ENCODE measurements around the gene SNX9. TPM values are rescaled to one million over a fixed set of nuclear protein-coding genes. Genes with fewer than 3 reads are reported as not detected.
"Not testable (repeated sequence)": the region's sequence is repeated elsewhere in the genome, so short reads cannot be mapped to it uniquely, and the experiment has no call there.

Gene SNX9
- total RNA-seq, 1 donor from 2014 or later, result 65.0 TPM

GRCh38 chr6:157966589-157966977 is 143.5 kb downstream of the SNX9 start:
- H3K36me3 Mint-ChIP-seq (ENCODE audit: unreplicated experiment), result no peaks in the 10 kb centered on the region
- no peaks in the 10 kb centered on the region for H3K9me3 Mint-ChIP-seq (ENCODE audit: unreplicated experiment)
- H3K27ac Mint-ChIP-seq (ENCODE audit: unreplicated experiment), result no peak overlapping the region
- no peak for DNase-seq (ENCODE audit: extremely low spot score, unreplicated experiment)
- no peaks in the 10 kb centered on the region for H3K27me3 Mint-ChIP-seq (ENCODE audit: unreplicated experiment)
- TF ChIP-seq CTCF (IDR thresholded peaks at IDR 0.05), result no peak
- peaks cover 35% of the 10 kb centered on the region for H3K4me1 Mint-ChIP-seq (ENCODE audit: unreplicated experiment)
- no peak overlapping the region for H3K4me3 Mint-ChIP-seq (ENCODE audit: unreplicated experiment)

- Mint-ChIP-seq H3K9me3 (ENCODE audit: unreplicated experiment) (no peaks in the 10 kb centered on the region), H3K27ac (ENCODE audit: unreplicated experiment) (no peak overlapping the region), H3K27me3 (ENCODE audit: unreplicated experiment) (no peaks in the 10 kb centered on the region), H3K4me3 (ENCODE audit: unreplicated experiment) (no peak overlapping the region), H3K36me3 (ENCODE audit: unreplicated experiment) (no peaks in the 10 kb centered on the region), H3K4me1 (ENCODE audit: unreplicated experiment) (peaks cover 31% of the 10 kb centered on the region)
- no peak for DNase-seq (ENCODE audit: extremely low spot score, unreplicated experiment)
- no peak for TF ChIP-seq CTCF (IDR thresholded peaks at IDR 0.05)
These were observed 144.0 kb downstream of the SNX9 start for GRCh38 chr6:157967020-157967419.

- no peak overlapping the region for H3K27ac Mint-ChIP-seq (ENCODE audit: unreplicated experiment)
- no peak for TF ChIP-seq CTCF (IDR thresholded peaks at IDR 0.05)
- DNase-seq (ENCODE audit: extremely low spot score, unreplicated experiment), result no peak
- no peaks in the 10 kb centered on the region for H3K27me3 Mint-ChIP-seq (ENCODE audit: unreplicated experiment)
- H3K36me3 Mint-ChIP-seq (ENCODE audit: unreplicated experiment), result no peaks in the 10 kb centered on the region
- H3K9me3 Mint-ChIP-seq (ENCODE audit: unreplicated experiment), result no peaks in the 10 kb centered on the region
- H3K4me1 Mint-ChIP-seq (ENCODE audit: unreplicated experiment), result peaks cover 26% of the 10 kb centered on the region
- H3K4me3 Mint-ChIP-seq (ENCODE audit: unreplicated experiment), result no peak overlapping the region
These were observed 144.4 kb downstream of the SNX9 start for GRCh38 chr6:157967486-157967885.

GRCh38 chr6:157972177-157972576 is 149.1 kb downstream of the SNX9 start:
- not testable (repeated sequence) for H3K9me3 Mint-ChIP-seq (ENCODE audit: unreplicated experiment); H3K4me3 Mint-ChIP-seq (ENCODE audit: unreplicated experiment); H3K27me3 Mint-ChIP-seq (ENCODE audit: unreplicated experiment); DNase-seq (ENCODE audit: extremely low spot score, unreplicated experiment); H3K36me3 Mint-ChIP-seq (ENCODE audit: unreplicated experiment); H3K27ac Mint-ChIP-seq (ENCODE audit: unreplicated experiment)
- peaks cover 20% of the 10 kb centered on the region for H3K4me1 Mint-ChIP-seq (ENCODE audit: unreplicated experiment)

GRCh38 chr6:157974341-157974894 is 151.4 kb downstream of the SNX9 start:
- Mint-ChIP-seq H3K27ac (ENCODE audit: unreplicated experiment) (peak overlapping the region; percentile 3), H3K9me3 (ENCODE audit: unreplicated experiment) (no peaks in the 10 kb centered on the region), H3K4me3 (ENCODE audit: unreplicated experiment) (no peak overlapping the region), H3K27me3 (ENCODE audit: unreplicated experiment) (no peaks in the 10 kb centered on the region), H3K36me3 (ENCODE audit: unreplicated experiment) (no peaks in the 10 kb centered on the region), H3K4me1 (ENCODE audit: unreplicated experiment) (peaks cover 13% of the 10 kb centered on the region)
- no peak for DNase-seq (ENCODE audit: extremely low spot score, unreplicated experiment)
- no peak for TF ChIP-seq CTCF (IDR thresholded peaks at IDR 0.05)

- peaks cover 13% of the 10 kb centered on the region for H3K4me1 Mint-ChIP-seq (ENCODE audit: unreplicated experiment)
- no peaks in the 10 kb centered on the region for H3K9me3 Mint-ChIP-seq (ENCODE audit: unreplicated experiment)
- no peaks in the 10 kb centered on the region for H3K27me3 Mint-ChIP-seq (ENCODE audit: unreplicated experiment)
- H3K36me3 Mint-ChIP-seq (ENCODE audit: unreplicated experiment), result no peaks in the 10 kb centered on the region
- no peak for TF ChIP-seq CTCF (IDR thresholded peaks at IDR 0.05)
- DNase-seq (ENCODE audit: extremely low spot score, unreplicated experiment), result no peak
- H3K27ac Mint-ChIP-seq (ENCODE audit: unreplicated experiment), result peak overlapping the region; percentile 13
- H3K4me3 Mint-ChIP-seq (ENCODE audit: unreplicated experiment), result no peak overlapping the region
These were observed 151.9 kb downstream of the SNX9 start for GRCh38 chr6:157974967-157975366.
